ENCODE data around the gene MARK3. TPM values are rescaled to one million over a fixed set of nuclear protein-coding genes. Genes with fewer than 3 reads are reported as not detected.

MARK3 gene
- total and polyA plus RNA-seq, 2 donors (not counting 1 experiment from before 2014, with no cell fraction given) = 73.0 to 142 TPM

GRCh38 chr14:103537175-103537990 lies 152.2 kb downstream of the MARK3 start:
- H3K79me2 ChIP-seq (ENCODE audit: control insufficient read depth, insufficient read depth, low read length) = no peaks in the 10 kb centered on the region
- peaks cover 0 to 5% (median 0%) of the 10 kb centered on the region in 4 experiments for H3K27me3 ChIP-seq (replicated peaks in 1 of 4; ENCODE audit: control extremely low read depth in 1 of 4, control insufficient read depth in 3 of 4, insufficient read depth in 4 of 4, low read length in 3 of 4)
- H3K9ac ChIP-seq (ENCODE audit: low read length) = no peak overlapping the region
- Mint-ChIP-seq H3K27ac (no peak overlapping the region), H3K4me3 (no peak overlapping the region), H3K27me3 (no peaks in the 10 kb centered on the region), H3K9me3 (ENCODE audit: insufficient read depth) (no peaks in the 10 kb centered on the region), H3K4me1 (no peaks in the 10 kb centered on the region)
- ChIA-PET POLR2A (no interaction called here), CTCF (interaction anchor here (1.0 to 6.0 kb wide), 2 partner anchors 9 to 18 kb away, joined by 3 to 24 read pairs; no protein-coding TSS in a partner anchor)
- 87% methylated on average over 14 of the region's 18 CpGs for WGBS (ENCODE audit: insufficient coverage)
- no peak overlapping the region for H3K4me2 ChIP-seq (replicated peaks; ENCODE audit: low read depth, low read length, poor library complexity, severe bottlenecking)
- H3K4me1 ChIP-seq (ENCODE audit: control insufficient read depth in 2 of 2, insufficient read depth in 2 of 2, low read length in 2 of 2) = no peaks in the 10 kb centered on the region
- peaks cover 3% of the 10 kb centered on the region for H4K20me1 ChIP-seq (ENCODE audit: control insufficient read depth, insufficient read depth, low read length, poor library complexity, severe bottlenecking)
- intact Hi-C loops (cut with micrococcal nuclease) = no loop called here
- DNase-seq (no peak), ATAC-seq (ENCODE audit: low read depth) (no peak)
- H2AFZ ChIP-seq (ENCODE audit: insufficient read depth, low read depth, low read length, poor library complexity, severe bottlenecking) = no peak overlapping the region
- H3K4me3 ChIP-seq (ENCODE audit: control extremely low read depth in 1 of 5, extremely low read depth in 1 of 5, insufficient read depth in 1 of 5, low read depth in 2 of 5, low read length in 4 of 5) = no peak overlapping the region
- no peak for TF ChIP-seq EZH2 (IDR thresholded peaks at IDR 0.05; ENCODE audit: borderline replicate concordance, insufficient read depth, low read depth, low read length, poor library complexity, severe bottlenecking)
- no peak for TF ChIP-seq CTCF (IDR thresholded peaks at IDR 0.05)
- peaks cover 0 to 6% of the 10 kb centered on the region in 2 experiments for H3K36me3 ChIP-seq (replicated peaks in 1 of 2; ENCODE audit: control extremely low read depth in 1 of 2, control insufficient read depth in 1 of 2, extremely low read depth in 1 of 2, insufficient read depth in 2 of 2, low read length in 1 of 2)
- H3K27ac ChIP-seq (ENCODE audit: low read length in 2 of 2) = no peak overlapping the region
- H3K9me3 ChIP-seq (ENCODE audit: control extremely low read depth in 1 of 3, control insufficient read depth in 2 of 3, insufficient read depth in 1 of 3, low read length in 2 of 3) = no peaks in the 10 kb centered on the region

Measured in B cell (primary cell).